ENCODE results near the gene NKD2. TPM values are rescaled to one million over a fixed set of nuclear protein-coding genes. Genes with fewer than 3 reads are reported as not detected.

Gene NKD2
- total RNA-seq, 1 donor from 2014 or later, result 20.6 TPM

DNA sequence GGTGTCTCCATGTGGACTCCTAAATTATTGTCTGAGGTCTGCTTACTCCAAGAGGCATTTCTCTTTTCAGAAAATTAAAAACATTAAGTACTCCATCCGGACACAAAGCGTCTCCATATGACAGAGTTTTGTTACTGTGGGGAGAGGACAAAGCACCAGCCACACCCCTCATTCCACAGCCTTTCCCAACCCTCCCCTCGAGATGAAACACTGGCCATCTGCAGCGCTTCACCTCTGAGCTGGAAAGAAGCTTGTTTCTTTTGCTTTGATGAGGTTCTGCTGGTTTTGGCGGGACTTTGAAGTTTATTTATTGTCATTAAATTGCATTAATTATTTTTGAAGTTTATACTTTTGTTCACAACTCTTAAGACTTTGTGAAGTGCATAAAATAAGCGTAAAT is 27.6 kb upstream of the NKD2 start:
- Mint-ChIP-seq H3K36me3 (ENCODE audit: low read depth) (peaks cover 8% of the 10 kb centered on the region), H3K27me3 (ENCODE audit: low read depth) (no peaks in the 10 kb centered on the region), H3K27ac (ENCODE audit: unreplicated experiment) (peak overlapping the region; percentile 95), H3K4me3 (peak overlapping the region; percentile 84), H3K4me1 (peaks cover 35% of the 10 kb centered on the region), H3K9me3 (peaks cover 11% of the 10 kb centered on the region)
- DNase-seq (ENCODE audit: low read depth, low spot score), result no peak
- TF ChIP-seq CTCF (conservative IDR thresholded peaks at IDR 0.05), result no peak

DNA sequence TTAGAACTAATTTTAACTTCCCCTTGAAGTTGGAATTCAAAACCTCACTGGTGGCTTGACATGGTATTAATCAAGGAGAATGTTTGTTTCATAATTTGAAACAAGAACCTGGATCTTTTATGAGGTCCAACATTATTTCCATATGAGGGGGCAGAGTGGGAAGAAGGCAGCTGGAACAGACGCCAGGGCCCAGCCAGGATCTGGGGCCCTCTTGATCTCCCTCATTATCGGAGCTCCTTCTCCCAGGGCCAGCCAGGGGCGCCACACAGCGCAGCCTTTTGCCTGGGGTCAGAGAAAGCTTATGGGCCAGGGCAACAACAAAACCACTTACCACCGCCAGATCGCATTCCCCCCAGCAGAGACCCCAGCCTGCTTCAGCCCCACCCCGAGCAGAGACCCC is 27.1 kb upstream of the NKD2 start:
- peaks cover 13% of the 10 kb centered on the region for H3K9me3 Mint-ChIP-seq
- DNase-seq (ENCODE audit: low read depth, low spot score), result no peak
- peaks cover 35% of the 10 kb centered on the region for H3K4me1 Mint-ChIP-seq
- peak overlapping the region; percentile 84 for H3K4me3 Mint-ChIP-seq
- H3K27me3 Mint-ChIP-seq (ENCODE audit: low read depth), result no peaks in the 10 kb centered on the region
- H3K36me3 Mint-ChIP-seq (ENCODE audit: low read depth), result peaks cover 8% of the 10 kb centered on the region
- peak overlapping the region; percentile 95 for H3K27ac Mint-ChIP-seq (ENCODE audit: unreplicated experiment)
- no peak for TF ChIP-seq CTCF (conservative IDR thresholded peaks at IDR 0.05)

DNA sequence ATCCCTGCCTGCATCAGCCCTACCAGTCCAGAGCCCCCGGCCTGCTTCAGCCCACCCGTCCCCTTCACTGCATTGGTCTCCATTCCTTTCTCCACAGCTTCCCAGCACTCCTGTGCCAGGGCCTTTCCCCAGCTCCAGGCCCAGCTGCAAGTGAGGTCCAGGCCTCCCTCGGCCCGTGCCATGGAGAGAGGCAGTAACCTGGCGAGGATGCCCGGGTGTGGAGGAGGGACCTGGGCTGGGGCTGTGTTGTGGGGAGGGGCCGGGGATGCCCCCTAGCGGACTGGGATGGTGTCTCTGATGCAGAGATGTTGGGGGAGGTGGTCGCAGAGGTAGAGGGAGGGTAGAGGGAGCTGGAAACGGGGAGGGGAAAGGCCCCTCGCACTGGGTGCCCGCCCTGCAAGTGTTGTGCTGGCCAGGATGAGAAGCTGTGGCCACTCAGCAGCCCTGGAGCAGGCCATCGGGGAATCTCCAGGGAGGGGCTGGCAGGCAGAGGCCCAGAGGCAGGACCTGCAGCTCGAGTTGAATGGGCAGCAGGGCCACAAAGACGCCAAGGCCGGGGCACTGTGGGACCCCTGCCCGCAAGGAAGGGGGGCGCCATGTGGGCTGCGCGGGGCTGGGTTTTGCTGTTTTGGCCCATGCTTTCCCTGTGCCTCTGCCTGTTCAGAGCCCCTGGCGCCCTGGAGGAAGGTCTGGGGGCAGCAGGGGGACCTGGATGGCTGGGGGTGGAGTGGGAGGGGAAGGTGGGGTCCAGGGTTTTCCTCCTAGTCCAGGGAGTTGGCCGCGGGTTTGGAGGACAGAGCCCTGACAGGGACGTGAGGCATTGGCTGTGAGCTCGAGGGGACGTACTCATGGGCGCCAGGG is 26.0 kb upstream of the NKD2 start:
- H3K4me3 Mint-ChIP-seq, result no peak overlapping the region
- peak; percentile 50 for TF ChIP-seq CTCF (conservative IDR thresholded peaks at IDR 0.05)
- H3K27me3 Mint-ChIP-seq (ENCODE audit: low read depth), result no peaks in the 10 kb centered on the region
- no peak overlapping the region for H3K27ac Mint-ChIP-seq (ENCODE audit: unreplicated experiment)
- H3K36me3 Mint-ChIP-seq (ENCODE audit: low read depth), result peaks cover 10% of the 10 kb centered on the region
- peaks cover 35% of the 10 kb centered on the region for H3K4me1 Mint-ChIP-seq
- peak; percentile 38 for DNase-seq (ENCODE audit: low read depth, low spot score)
- H3K9me3 Mint-ChIP-seq, result peaks cover 18% of the 10 kb centered on the region

DNA sequence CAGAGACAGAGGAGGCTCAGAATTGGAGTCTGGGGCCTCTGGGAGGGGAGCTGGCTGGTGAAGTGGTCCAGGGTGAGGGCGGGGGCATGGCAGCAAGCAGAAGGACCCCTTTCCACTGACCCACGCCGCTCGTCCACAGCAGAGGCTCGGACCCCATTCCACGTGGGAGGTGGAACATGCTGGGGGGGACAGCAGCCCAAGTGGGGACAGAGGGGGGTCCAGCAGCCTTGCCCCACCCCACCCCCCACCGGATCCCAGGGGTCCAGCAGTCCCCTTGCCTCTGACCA is 25.4 kb upstream of the NKD2 start:
- H3K4me3 Mint-ChIP-seq, result no peak overlapping the region
- H3K9me3 Mint-ChIP-seq, result peaks cover 18% of the 10 kb centered on the region
- no peak for TF ChIP-seq CTCF (conservative IDR thresholded peaks at IDR 0.05)
- H3K36me3 Mint-ChIP-seq (ENCODE audit: low read depth), result peaks cover 12% of the 10 kb centered on the region
- H3K4me1 Mint-ChIP-seq, result peaks cover 35% of the 10 kb centered on the region
- H3K27me3 Mint-ChIP-seq (ENCODE audit: low read depth), result no peaks in the 10 kb centered on the region
- no peak for DNase-seq (ENCODE audit: low read depth, low spot score)
- no peak overlapping the region for H3K27ac Mint-ChIP-seq (ENCODE audit: unreplicated experiment)

DNA sequence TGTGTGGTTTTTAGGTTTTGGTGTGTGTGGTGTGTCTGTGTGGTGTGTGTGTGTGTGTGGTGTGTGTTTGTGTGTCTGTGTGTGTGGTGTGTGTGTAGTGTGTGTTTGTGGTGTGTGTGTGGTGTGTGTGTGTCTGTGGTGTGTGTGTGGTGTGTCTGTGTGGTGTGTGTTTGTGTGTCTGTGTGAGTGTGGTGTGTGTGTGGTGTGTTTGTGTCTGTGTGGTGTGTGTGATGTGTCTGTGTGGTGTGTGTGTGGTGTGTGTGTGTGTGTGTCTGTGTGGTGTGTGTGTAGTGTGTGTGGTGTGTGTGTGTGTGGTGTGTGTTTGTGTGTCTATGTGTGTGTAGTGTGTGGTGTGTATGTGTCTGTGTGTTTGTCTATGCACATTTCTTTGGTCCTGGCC is 25.0 kb upstream of the NKD2 start:
- Mint-ChIP-seq H3K36me3 (ENCODE audit: low read depth) (peaks cover 13% of the 10 kb centered on the region), H3K4me1 (peaks cover 32% of the 10 kb centered on the region), H3K27me3 (ENCODE audit: low read depth) (no peaks in the 10 kb centered on the region), H3K4me3 (no peak overlapping the region), H3K27ac (ENCODE audit: unreplicated experiment) (no peak overlapping the region), H3K9me3 (peaks cover 19% of the 10 kb centered on the region)
- no peak for TF ChIP-seq CTCF (conservative IDR thresholded peaks at IDR 0.05)
- no peak for DNase-seq (ENCODE audit: low read depth, low spot score)
